ENCODE results near the gene PRR12. TPM values are rescaled to one million over a fixed set of nuclear protein-coding genes. Genes with fewer than 3 reads are reported as not detected.
A peak's percentile ranks its signal among the peaks of the same experiment; 100 is the strongest.

Gene PRR12
- total and polyA plus RNA-seq, 2 donors (not counting 1 experiment from before 2014, with no cell fraction given): 8.4 to 70.7 TPM

DNA sequence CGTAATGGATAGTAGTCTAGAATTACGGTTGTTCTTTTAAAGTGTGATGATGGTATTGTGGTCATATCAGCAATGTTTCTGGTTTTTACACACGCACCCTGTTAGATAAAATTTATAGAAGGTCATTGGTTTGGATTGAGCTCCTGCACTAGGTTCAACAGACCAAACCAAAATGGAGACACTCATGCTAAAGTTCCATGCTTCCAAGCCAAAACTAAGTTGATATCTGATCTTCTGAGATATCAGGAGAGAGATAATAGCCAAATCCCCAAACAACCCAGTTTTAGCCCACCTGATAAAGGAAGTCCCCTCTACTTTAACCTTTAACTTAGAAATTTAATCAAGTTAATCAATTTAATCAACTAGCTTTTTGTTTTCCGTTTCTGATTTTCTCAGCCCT, 11.8 kb upstream of the PRR12 start:
- peak overlapping the region; percentile 95 for H3K4me2 ChIP-seq (replicated peaks; ENCODE audit: low read depth, low read length, poor library complexity, severe bottlenecking)
- WGBS (ENCODE audit: insufficient coverage): no CpG with 5 or more reads among the region's 4 CpGs
- H3K4me3 ChIP-seq (ENCODE audit: control extremely low read depth in 1 of 5, extremely low read depth in 1 of 5, insufficient read depth in 1 of 5, low read depth in 2 of 5, low read length in 4 of 5): no peak overlapping the region
- Mint-ChIP-seq H3K9me3 (ENCODE audit: insufficient read depth) (no peaks in the 10 kb centered on the region), H3K27me3 (no peaks in the 10 kb centered on the region), H3K27ac (no peak overlapping the region), H3K4me1 (peaks cover 29% of the 10 kb centered on the region), H3K4me3 (peak overlapping the region; percentile 89)
- ATAC-seq (ENCODE audit: low read depth) (no peak), DNase-seq (no peak)
- no peaks in the 10 kb centered on the region for H3K27me3 ChIP-seq (replicated peaks in 1 of 4; ENCODE audit: control extremely low read depth in 1 of 4, control insufficient read depth in 3 of 4, insufficient read depth in 4 of 4, low read length in 3 of 4)
- TF ChIP-seq, protein P1, sequence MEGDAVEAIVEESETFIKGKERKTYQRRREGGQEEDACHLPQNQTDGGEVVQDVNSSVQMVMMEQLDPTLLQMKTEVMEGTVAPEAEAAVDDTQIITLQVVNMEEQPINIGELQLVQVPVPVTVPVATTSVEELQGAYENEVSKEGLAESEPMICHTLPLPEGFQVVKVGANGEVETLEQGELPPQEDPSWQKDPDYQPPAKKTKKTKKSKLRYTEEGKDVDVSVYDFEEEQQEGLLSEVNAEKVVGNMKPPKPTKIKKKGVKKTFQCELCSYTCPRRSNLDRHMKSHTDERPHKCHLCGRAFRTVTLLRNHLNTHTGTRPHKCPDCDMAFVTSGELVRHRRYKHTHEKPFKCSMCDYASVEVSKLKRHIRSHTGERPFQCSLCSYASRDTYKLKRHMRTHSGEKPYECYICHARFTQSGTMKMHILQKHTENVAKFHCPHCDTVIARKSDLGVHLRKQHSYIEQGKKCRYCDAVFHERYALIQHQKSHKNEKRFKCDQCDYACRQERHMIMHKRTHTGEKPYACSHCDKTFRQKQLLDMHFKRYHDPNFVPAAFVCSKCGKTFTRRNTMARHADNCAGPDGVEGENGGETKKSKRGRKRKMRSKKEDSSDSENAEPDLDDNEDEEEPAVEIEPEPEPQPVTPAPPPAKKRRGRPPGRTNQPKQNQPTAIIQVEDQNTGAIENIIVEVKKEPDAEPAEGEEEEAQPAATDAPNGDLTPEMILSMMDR (IDR thresholded peaks at IDR 0.05): no peak
- TF ChIP-seq EZH2 (IDR thresholded peaks at IDR 0.05; ENCODE audit: borderline replicate concordance, insufficient read depth, low read depth, low read length, poor library complexity, severe bottlenecking): no peak
- H3K9me3 ChIP-seq (ENCODE audit: control extremely low read depth in 1 of 3, control insufficient read depth in 2 of 3, insufficient read depth in 1 of 3, low read length in 2 of 3): peaks cover 0 to 2% (median 0%) of the 10 kb centered on the region in 3 donors
- no peak overlapping the region for H3K27ac ChIP-seq (ENCODE audit: low read length in 2 of 2)
- no peak overlapping the region for H3K9ac ChIP-seq (ENCODE audit: low read length)
- CTCF ChIA-PET: interaction anchor here (0.6 to 2.8 kb wide), 7 partner anchors 9 to 1251 kb away, joined by 3 to 28 read pairs (median 6); partner anchors contain the start of gene FLT3LG
- POLR2A ChIA-PET: interaction anchor here (0.6 to 2.4 kb wide), 6 partner anchors 9 to 101 kb away, joined by 3 to 26 read pairs (median 8); partner anchors contain the start of genes PRR12 and RRAS
- no peak overlapping the region for H2AFZ ChIP-seq (ENCODE audit: insufficient read depth, low read depth, low read length, poor library complexity, severe bottlenecking)
- peaks cover 61% of the 10 kb centered on the region for H3K79me2 ChIP-seq (ENCODE audit: control insufficient read depth, insufficient read depth, low read length)
- H3K36me3 ChIP-seq (replicated peaks in 1 of 2; ENCODE audit: control extremely low read depth in 1 of 2, control insufficient read depth in 1 of 2, extremely low read depth in 1 of 2, insufficient read depth in 2 of 2, low read length in 1 of 2): peaks cover 0 to 14% of the 10 kb centered on the region in 2 experiments
- H3K4me1 ChIP-seq (ENCODE audit: control insufficient read depth in 2 of 2, insufficient read depth in 2 of 2, low read length in 2 of 2): peaks cover 16 to 23% of the 10 kb centered on the region in 2 donors
- intact Hi-C loops (cut with micrococcal nuclease): no loop called here
- no peaks in the 10 kb centered on the region for H4K20me1 ChIP-seq (ENCODE audit: control insufficient read depth, insufficient read depth, low read length, poor library complexity, severe bottlenecking)

DNA sequence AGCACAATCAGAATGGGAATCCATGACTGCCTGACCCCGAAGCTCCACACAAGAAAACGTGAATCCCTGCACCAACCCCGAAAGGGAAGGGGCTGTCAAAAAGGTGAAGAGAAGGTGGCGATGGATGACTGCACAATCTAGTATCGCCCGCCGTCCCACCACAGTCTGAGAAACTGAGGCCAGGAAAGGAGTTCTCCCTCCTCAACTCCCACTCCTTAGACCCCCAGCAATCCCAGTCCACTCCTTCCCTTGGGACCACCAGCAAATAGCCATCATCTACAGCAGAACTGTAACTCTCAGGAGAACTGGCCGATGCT, 11.1 kb upstream of the PRR12 start:
- CTCF ChIA-PET: interaction anchor here (0.9 to 2.8 kb wide), 14 partner anchors 9 to 465 kb away, joined by 3 to 28 read pairs (median 3); partner anchors contain the start of genes ALDH16A1, FLT3LG, PRMT1 and PRR12
- Histone ChIP-seq H3K4me2 (replicated peaks; ENCODE audit: low read depth, low read length, poor library complexity, severe bottlenecking) (peak overlapping the region; percentile 95), H3K36me3 (replicated peaks in 1 of 2; ENCODE audit: control extremely low read depth in 1 of 2, control insufficient read depth in 1 of 2, extremely low read depth in 1 of 2, insufficient read depth in 2 of 2, low read length in 1 of 2) (peaks cover 0 to 10% of the 10 kb centered on the region in 2 experiments), H3K9me3 (ENCODE audit: control extremely low read depth in 1 of 3, control insufficient read depth in 2 of 3, insufficient read depth in 1 of 3, low read length in 2 of 3) (peaks cover 0 to 2% (median 0%) of the 10 kb centered on the region in 3 donors), H3K27me3 (replicated peaks in 1 of 4; ENCODE audit: control extremely low read depth in 1 of 4, control insufficient read depth in 3 of 4, insufficient read depth in 4 of 4, low read length in 3 of 4) (no peaks in the 10 kb centered on the region), H3K9ac (ENCODE audit: low read length) (peak overlapping the region; percentile 86), H2AFZ (ENCODE audit: insufficient read depth, low read depth, low read length, poor library complexity, severe bottlenecking) (peak overlapping the region; percentile 81), H4K20me1 (ENCODE audit: control insufficient read depth, insufficient read depth, low read length, poor library complexity, severe bottlenecking) (no peaks in the 10 kb centered on the region), H3K4me3 (ENCODE audit: control extremely low read depth in 1 of 5, extremely low read depth in 1 of 5, insufficient read depth in 1 of 5, low read depth in 2 of 5, low read length in 4 of 5) (peak overlapping the region; percentile 61 to 92 (median 87)), H3K4me1 (ENCODE audit: control insufficient read depth in 2 of 2, insufficient read depth in 2 of 2, low read length in 2 of 2) (peaks cover 16 to 23% of the 10 kb centered on the region in 2 donors), H3K79me2 (ENCODE audit: control insufficient read depth, insufficient read depth, low read length) (peaks cover 55% of the 10 kb centered on the region), H3K27ac (ENCODE audit: low read length in 2 of 2) (peak overlapping the region in 1 of 2 donors; percentile 74)
- no peak for ATAC-seq (ENCODE audit: low read depth)
- H3K27me3 Mint-ChIP-seq: no peaks in the 10 kb centered on the region
- peak overlapping the region; percentile 89 for H3K4me3 Mint-ChIP-seq
- POLR2A ChIA-PET: interaction anchor here (1.0 to 2.4 kb wide), 9 partner anchors 9 to 128 kb away, joined by 3 to 26 read pairs (median 8); partner anchors contain the start of genes ALDH16A1, PIH1D1, PRR12 and RCN3
- intact Hi-C loops (cut with micrococcal nuclease): loop anchor here (1.0 to 10.0 kb wide), 3 partner anchors 10 to 445 kb away; partner anchors contain the start of genes RRAS, VRK3 and ZNF473
- H3K27ac Mint-ChIP-seq: peak overlapping the region; percentile 88
- TF ChIP-seq, protein P1 (IDR thresholded peaks at IDR 0.05): no peak
- TF ChIP-seq EZH2 (IDR thresholded peaks at IDR 0.05; ENCODE audit: borderline replicate concordance, insufficient read depth, low read depth, low read length, poor library complexity, severe bottlenecking): no peak
- DNase-seq: no peak
- H3K4me1 Mint-ChIP-seq: peaks cover 29% of the 10 kb centered on the region
- H3K9me3 Mint-ChIP-seq (ENCODE audit: insufficient read depth): no peaks in the 10 kb centered on the region
- 0% methylated on average over 2 of the region's 8 CpGs for WGBS (ENCODE audit: insufficient coverage)
